ENCODE results near the gene SYNDIG1L. TPM values are rescaled to one million over a fixed set of nuclear protein-coding genes. Genes with fewer than 3 reads are reported as not detected.
A peak's percentile ranks its signal among the peaks of the same experiment; 100 is the strongest.
"Not testable (repeated sequence)": the region's sequence is repeated elsewhere in the genome, so short reads cannot be mapped to it uniquely, and the experiment has no call there.

Gene SYNDIG1L
- total RNA-seq, 6 experiments from 2014 or later, result not detected

GRCh38 chr14:74459289-74459946, 33.4 kb upstream of the SYNDIG1L start:
- Mint-ChIP-seq H3K36me3 (ENCODE audit: low read depth) (no peaks in the 10 kb centered on the region), H3K4me3 (no peak overlapping the region), H3K27ac (no peak overlapping the region), H3K27me3 (ENCODE audit: insufficient read depth) (peaks cover 57% of the 10 kb centered on the region), H3K4me1 (ENCODE audit: low read depth) (peaks cover 12% of the 10 kb centered on the region), H3K9me3 (no peaks in the 10 kb centered on the region)
- DNase-seq, result peak; percentile 70
- TF ChIP-seq, protein P1, sequence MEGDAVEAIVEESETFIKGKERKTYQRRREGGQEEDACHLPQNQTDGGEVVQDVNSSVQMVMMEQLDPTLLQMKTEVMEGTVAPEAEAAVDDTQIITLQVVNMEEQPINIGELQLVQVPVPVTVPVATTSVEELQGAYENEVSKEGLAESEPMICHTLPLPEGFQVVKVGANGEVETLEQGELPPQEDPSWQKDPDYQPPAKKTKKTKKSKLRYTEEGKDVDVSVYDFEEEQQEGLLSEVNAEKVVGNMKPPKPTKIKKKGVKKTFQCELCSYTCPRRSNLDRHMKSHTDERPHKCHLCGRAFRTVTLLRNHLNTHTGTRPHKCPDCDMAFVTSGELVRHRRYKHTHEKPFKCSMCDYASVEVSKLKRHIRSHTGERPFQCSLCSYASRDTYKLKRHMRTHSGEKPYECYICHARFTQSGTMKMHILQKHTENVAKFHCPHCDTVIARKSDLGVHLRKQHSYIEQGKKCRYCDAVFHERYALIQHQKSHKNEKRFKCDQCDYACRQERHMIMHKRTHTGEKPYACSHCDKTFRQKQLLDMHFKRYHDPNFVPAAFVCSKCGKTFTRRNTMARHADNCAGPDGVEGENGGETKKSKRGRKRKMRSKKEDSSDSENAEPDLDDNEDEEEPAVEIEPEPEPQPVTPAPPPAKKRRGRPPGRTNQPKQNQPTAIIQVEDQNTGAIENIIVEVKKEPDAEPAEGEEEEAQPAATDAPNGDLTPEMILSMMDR (IDR thresholded peaks at IDR 0.05), result peak; percentile 87

GRCh38 chr14:74457565-74457895, 31.5 kb upstream of the SYNDIG1L start:
- no peaks in the 10 kb centered on the region for H3K9me3 Mint-ChIP-seq
- H3K27me3 Mint-ChIP-seq (ENCODE audit: insufficient read depth), result peaks cover 48% of the 10 kb centered on the region
- no peak overlapping the region for H3K4me3 Mint-ChIP-seq
- no peak overlapping the region for H3K27ac Mint-ChIP-seq
- peaks cover 12% of the 10 kb centered on the region for H3K4me1 Mint-ChIP-seq (ENCODE audit: low read depth)
- DNase-seq, result no peak
- H3K36me3 Mint-ChIP-seq (ENCODE audit: low read depth), result no peaks in the 10 kb centered on the region
- TF ChIP-seq, protein P1 (IDR thresholded peaks at IDR 0.05), result no peak

DNA sequence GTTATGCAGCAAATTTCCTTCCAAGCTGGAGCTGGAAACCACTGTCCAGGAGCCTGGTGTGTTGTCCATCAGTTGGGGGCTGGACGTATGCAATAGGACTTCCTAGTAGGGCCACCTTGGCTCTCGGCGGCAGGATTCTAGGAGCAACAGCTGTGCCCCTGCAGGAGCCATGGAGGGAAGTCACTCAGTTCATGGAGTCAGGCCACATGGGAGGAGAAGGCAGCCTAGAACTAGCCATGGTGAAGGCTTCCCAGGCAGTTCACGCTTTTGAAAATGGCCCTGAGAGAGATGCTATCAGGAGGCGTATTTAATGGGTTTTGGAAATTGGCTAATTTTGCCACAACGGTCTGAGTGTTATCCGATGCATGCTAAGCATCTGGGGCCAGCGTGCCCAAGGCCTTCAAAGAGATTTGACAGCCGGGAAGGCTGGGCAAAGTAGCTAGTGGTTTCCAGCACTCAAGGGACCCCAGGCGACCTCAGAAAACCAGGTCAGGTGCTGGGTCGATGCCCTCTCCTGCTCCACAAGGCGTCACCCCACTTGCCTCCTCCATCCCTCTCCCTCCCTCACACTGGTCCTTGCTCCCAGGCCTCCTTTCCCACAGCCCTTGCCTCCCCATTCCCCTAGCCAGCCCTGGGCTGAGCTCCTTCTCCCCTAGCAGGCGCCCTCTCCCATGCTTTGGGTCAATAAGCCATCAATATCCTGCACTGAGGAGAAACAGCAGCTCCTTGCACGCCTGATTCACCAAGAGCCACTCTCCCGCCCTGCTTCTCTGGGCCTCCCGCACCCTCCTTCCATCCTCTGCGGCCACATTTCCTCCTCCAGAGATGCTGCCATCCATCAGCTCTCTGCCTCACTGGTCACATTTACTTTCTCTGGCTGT, 30.9 kb upstream of the SYNDIG1L start:
- H3K4me3 Mint-ChIP-seq, result no peak overlapping the region
- peaks cover 49% of the 10 kb centered on the region for H3K27me3 Mint-ChIP-seq (ENCODE audit: insufficient read depth)
- TF ChIP-seq, protein P1 (IDR thresholded peaks at IDR 0.05), result no peak
- H3K4me1 Mint-ChIP-seq (ENCODE audit: low read depth), result peaks cover 12% of the 10 kb centered on the region
- DNase-seq, result no peak
- H3K36me3 Mint-ChIP-seq (ENCODE audit: low read depth), result no peaks in the 10 kb centered on the region
- H3K27ac Mint-ChIP-seq, result no peak overlapping the region
- H3K9me3 Mint-ChIP-seq, result no peaks in the 10 kb centered on the region

DNA sequence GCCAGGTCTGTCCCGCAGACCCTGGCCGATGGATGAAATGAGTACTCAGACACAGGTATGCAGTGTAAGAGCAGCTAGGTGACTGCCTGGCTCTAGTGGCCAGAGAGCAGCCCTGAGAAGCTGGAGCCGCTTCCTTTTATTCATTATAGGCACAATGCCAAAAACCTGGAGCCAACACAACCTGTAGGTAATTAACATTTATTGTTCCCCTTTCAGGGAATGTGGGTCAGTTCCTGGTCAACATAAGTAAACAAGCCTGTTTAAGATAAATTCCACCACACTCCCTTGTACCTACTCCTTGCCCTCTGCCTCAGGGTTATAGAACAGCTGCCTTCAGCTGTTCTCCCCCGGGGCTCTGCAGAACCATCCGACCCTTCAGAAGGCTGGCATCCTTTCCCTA, 28.4 kb upstream of the SYNDIG1L start:
- not testable (repeated sequence) for H3K36me3 Mint-ChIP-seq (ENCODE audit: low read depth); H3K4me3 Mint-ChIP-seq; H3K4me1 Mint-ChIP-seq (ENCODE audit: low read depth); DNase-seq; H3K27ac Mint-ChIP-seq; H3K9me3 Mint-ChIP-seq
- peaks cover 51% of the 10 kb centered on the region for H3K27me3 Mint-ChIP-seq (ENCODE audit: insufficient read depth)

DNA sequence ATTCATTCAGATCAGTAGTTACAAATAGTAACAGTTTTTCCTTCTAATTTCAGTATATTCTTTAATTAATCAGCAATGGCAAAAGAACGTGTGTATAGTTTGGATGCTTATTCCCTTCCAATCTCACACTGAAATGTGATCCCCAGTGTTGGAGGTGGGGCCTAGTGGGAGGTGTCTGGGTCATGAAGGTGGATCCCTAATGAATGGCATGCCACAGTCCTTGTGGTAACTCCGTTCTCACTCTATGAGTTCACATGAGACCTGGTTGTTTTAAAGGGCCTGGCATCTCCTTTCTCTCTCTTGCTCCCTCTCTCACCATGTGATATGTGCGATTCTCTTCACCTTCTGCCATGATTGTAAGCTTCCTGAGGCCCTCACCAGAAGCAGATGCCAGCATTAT, 18.9 kb upstream of the SYNDIG1L start:
- H3K4me1 Mint-ChIP-seq (ENCODE audit: low read depth), result no peaks in the 10 kb centered on the region
- H3K9me3 Mint-ChIP-seq, result no peaks in the 10 kb centered on the region
- no peak overlapping the region for H3K27ac Mint-ChIP-seq
- H3K36me3 Mint-ChIP-seq (ENCODE audit: low read depth), result no peaks in the 10 kb centered on the region
- no peak overlapping the region for H3K4me3 Mint-ChIP-seq
- DNase-seq, result no peak
- H3K27me3 Mint-ChIP-seq (ENCODE audit: insufficient read depth), result peaks cover 8% of the 10 kb centered on the region
- TF ChIP-seq, protein P1 (IDR thresholded peaks at IDR 0.05), result no peak

DNA sequence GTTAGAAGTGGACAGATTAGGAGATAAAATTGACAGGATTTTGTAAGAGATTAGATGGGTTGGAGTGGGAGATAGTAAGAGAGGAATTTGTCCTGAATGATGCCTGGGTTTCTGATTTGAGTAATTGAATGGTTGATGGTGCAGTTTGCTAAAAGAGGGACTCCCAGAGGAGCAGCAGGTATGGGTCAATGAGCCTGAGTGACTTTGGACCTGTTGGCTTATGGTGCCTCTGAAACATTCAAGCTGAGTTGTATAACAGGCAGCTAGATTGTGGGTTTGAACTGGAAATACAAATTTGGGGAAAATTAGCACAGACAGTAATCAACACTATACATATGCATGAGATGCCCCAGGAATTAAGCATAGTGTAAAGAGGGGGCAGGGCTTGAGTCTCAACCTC, 16.7 kb upstream of the SYNDIG1L start:
- Mint-ChIP-seq H3K4me3 (no peak overlapping the region), H3K9me3 (no peaks in the 10 kb centered on the region), H3K4me1 (ENCODE audit: low read depth) (peaks cover 5% of the 10 kb centered on the region; the same call in 1 of the 2 replicates), H3K27ac (no peak overlapping the region), H3K36me3 (ENCODE audit: low read depth) (no peaks in the 10 kb centered on the region), H3K27me3 (ENCODE audit: insufficient read depth) (peaks cover 18% of the 10 kb centered on the region)
- no peak for DNase-seq
- TF ChIP-seq, protein P1 (IDR thresholded peaks at IDR 0.05), result no peak

Measured in HFFc6 (cell line).